Measurements from ENCODE around the gene TAF11L7. TPM values are rescaled to one million over a fixed set of nuclear protein-coding genes. Genes with fewer than 3 reads are reported as not detected.
"Not testable (repeated sequence)": the region's sequence is repeated elsewhere in the genome, so short reads cannot be mapped to it uniquely, and the experiment has no call there.

TAF11L7 gene
- total and polyA plus RNA-seq, 2 of the 13 experiments (the other 11 are each of a cell fraction or from before 2014, with no cell fraction given) = not detected

- POLR2A ChIA-PET; H4K20me1 ChIP-seq (ENCODE audit: insufficient read depth, low read length); DNase-seq (ENCODE audit: low spot score); H3K4me2 ChIP-seq (ENCODE audit: low read depth, low read length); H3K9me3 ChIP-seq (ENCODE audit: low read length); FAIRE-seq; in situ Hi-C loops (cut with HindIII; ENCODE audit: extremely low pct_ligation_motif_present, low pct_unique_long_range_greater_than_20kb); CTCF ChIA-PET (ENCODE audit: low intra/inter-chr PET ratio, low total read pairs); H3K4me1 ChIP-seq (ENCODE audit: insufficient read depth, low read length); H3K27me3 ChIP-seq (ENCODE audit: control insufficient read depth in 1 of 2, insufficient read depth in 2 of 2, low read length in 2 of 2); BruUV-seq (replicated peaks); H3K27ac ChIP-seq (ENCODE audit: extremely low read length, insufficient read depth, low read length); ATAC-seq; H3K79me2 ChIP-seq (ENCODE audit: insufficient read depth, low read length); H3K36me3 ChIP-seq (replicated peaks in 1 of 2; ENCODE audit: control insufficient read depth in 1 of 2, insufficient read depth in 2 of 2, low read length in 2 of 2); H3K4me3 ChIP-seq (replicated peaks in 1 of 3; ENCODE audit: insufficient read depth in 1 of 3, low read depth in 2 of 3, low read length in 3 of 3); H2AFZ ChIP-seq (ENCODE audit: low read length); H3K9ac ChIP-seq (ENCODE audit: insufficient read depth, low read depth, low read length); intact Hi-C loops (cut with micrococcal nuclease; ENCODE audit: unreplicated experiment): not testable (repeated sequence)
- WGBS (ENCODE audit: low lambda C conversion rate) = no CpG with 5 or more reads among the region's 15 CpGs
Observed at GRCh38 chr5:17597728-17598127, 12.2 kb upstream of the TAF11L7 start, which contains the start of gene TAF11L10. TAF11L10 (minus strand) TSS chr5:17597828.

DNA sequence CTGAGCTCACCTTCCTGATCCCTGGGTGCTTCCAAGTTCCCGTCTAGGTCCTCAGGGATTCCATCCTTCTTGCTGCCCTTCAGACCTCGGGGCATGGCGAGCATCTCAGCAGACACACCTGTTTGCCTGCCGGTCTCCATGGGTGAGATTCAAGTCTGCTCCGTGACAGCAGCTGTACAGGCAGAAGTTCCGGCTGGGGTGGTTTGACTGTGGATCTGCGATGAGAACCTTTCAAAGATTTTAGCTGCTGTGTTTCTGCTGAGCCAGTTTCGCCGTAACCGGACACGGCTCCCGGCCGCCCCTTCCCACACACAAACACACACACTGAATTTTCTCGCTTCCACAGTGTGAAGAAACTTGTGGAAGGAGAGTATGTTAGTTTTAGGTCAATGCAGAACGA lies 8.7 kb upstream of the TAF11L7 start, which contains the start of gene TAF11L9:
TAF11L9 (minus strand) TSS at position 140 of the 400 bp plus-strand sequence.
- H3K4me3 ChIP-seq (replicated peaks in 1 of 3; ENCODE audit: insufficient read depth in 1 of 3, low read depth in 2 of 3, low read length in 3 of 3); H3K9me3 ChIP-seq (ENCODE audit: low read length); DNase-seq (ENCODE audit: low spot score); H2AFZ ChIP-seq (ENCODE audit: low read length); H3K36me3 ChIP-seq (replicated peaks in 1 of 2; ENCODE audit: control insufficient read depth in 1 of 2, insufficient read depth in 2 of 2, low read length in 2 of 2); H4K20me1 ChIP-seq (ENCODE audit: insufficient read depth, low read length); H3K9ac ChIP-seq (ENCODE audit: insufficient read depth, low read depth, low read length); POLR2A ChIA-PET; FAIRE-seq; intact Hi-C loops (cut with micrococcal nuclease; ENCODE audit: unreplicated experiment); H3K4me2 ChIP-seq (ENCODE audit: low read depth, low read length); H3K79me2 ChIP-seq (ENCODE audit: insufficient read depth, low read length); CTCF ChIA-PET (ENCODE audit: low intra/inter-chr PET ratio, low total read pairs); H3K27ac ChIP-seq (ENCODE audit: extremely low read length, insufficient read depth, low read length); H3K4me1 ChIP-seq (ENCODE audit: insufficient read depth, low read length); H3K27me3 ChIP-seq (ENCODE audit: control insufficient read depth in 1 of 2, insufficient read depth in 2 of 2, low read length in 2 of 2); ATAC-seq; in situ Hi-C loops (cut with HindIII; ENCODE audit: extremely low pct_ligation_motif_present, low pct_unique_long_range_greater_than_20kb); BruUV-seq (replicated peaks): not testable (repeated sequence)
- WGBS (ENCODE audit: low lambda C conversion rate) = 50% methylated on average over 12 of the region's 15 CpGs

- in situ Hi-C loops (cut with HindIII; ENCODE audit: extremely low pct_ligation_motif_present, low pct_unique_long_range_greater_than_20kb); H3K9ac ChIP-seq (ENCODE audit: insufficient read depth, low read depth, low read length); intact Hi-C loops (cut with micrococcal nuclease; ENCODE audit: unreplicated experiment); H3K4me2 ChIP-seq (ENCODE audit: low read depth, low read length); FAIRE-seq; H3K9me3 ChIP-seq (ENCODE audit: low read length); H3K27me3 ChIP-seq (ENCODE audit: control insufficient read depth in 1 of 2, insufficient read depth in 2 of 2, low read length in 2 of 2); CTCF ChIA-PET (ENCODE audit: low intra/inter-chr PET ratio, low total read pairs); ATAC-seq; POLR2A ChIA-PET; H4K20me1 ChIP-seq (ENCODE audit: insufficient read depth, low read length); H3K36me3 ChIP-seq (replicated peaks in 1 of 2; ENCODE audit: control insufficient read depth in 1 of 2, insufficient read depth in 2 of 2, low read length in 2 of 2); H3K4me3 ChIP-seq (replicated peaks in 1 of 3; ENCODE audit: insufficient read depth in 1 of 3, low read depth in 2 of 3, low read length in 3 of 3); DNase-seq (ENCODE audit: low spot score); H3K79me2 ChIP-seq (ENCODE audit: insufficient read depth, low read length); H3K27ac ChIP-seq (ENCODE audit: extremely low read length, insufficient read depth, low read length); BruUV-seq (replicated peaks); H3K4me1 ChIP-seq (ENCODE audit: insufficient read depth, low read length); H2AFZ ChIP-seq (ENCODE audit: low read length): not testable (repeated sequence)
- WGBS (ENCODE audit: low lambda C conversion rate) = no CpG with 5 or more reads among the region's 16 CpGs
Observed at GRCh38 chr5:17590860-17591259, 5.3 kb upstream of the TAF11L7 start, which contains the start of gene TAF11L8. TAF11L8 (minus strand) TSS chr5:17590960.

Small RNA genes within 50 kb of the gene (small RNA-seq; reads per million reads assigned to genes)
- 0 reads per million in 3 experiments for gene AC233724.3 (ENCODE audit: insufficient read depth in 2 of 3, insufficient read length in 3 of 3, low read depth in 2 of 3, low replicate concordance in 1 of 3)
- 0 reads per million in 3 experiments for gene AC233724.6 (ENCODE audit: insufficient read depth in 2 of 3, insufficient read length in 3 of 3, low read depth in 2 of 3, low replicate concordance in 1 of 3)
- 0 reads per million in 3 experiments for gene AC233724.7 (ENCODE audit: insufficient read depth in 2 of 3, insufficient read length in 3 of 3, low read depth in 2 of 3, low replicate concordance in 1 of 3)

Other genes starting within 250 kb of the TAF11L7 start
- not detected in 2 replicates for gene TAF11L2, start 87.5 kb downstream of the TAF11L7 start, total RNA-seq (2016; rRNA removed; fragmentation: Illumina TruSeq; extraction: Trizol)
- gene TAF11L2, start 87.5 kb downstream of the TAF11L7 start, polyA plus RNA-seq (2011; rRNA removed) = not detected in 2 replicates
- not detected in 2 replicates for gene TAF11L3, start 67.4 kb downstream of the TAF11L7 start, total RNA-seq (2016; rRNA removed; fragmentation: Illumina TruSeq; extraction: Trizol)
- gene TAF11L3, start 67.4 kb downstream of the TAF11L7 start, polyA plus RNA-seq (2011; rRNA removed) = not detected in 2 replicates
- not detected in 2 replicates for gene TAF11L4, start 64.0 kb downstream of the TAF11L7 start, total RNA-seq (2016; rRNA removed; fragmentation: Illumina TruSeq; extraction: Trizol)
- gene TAF11L4, start 64.0 kb downstream of the TAF11L7 start, polyA plus RNA-seq (2011; rRNA removed) = not detected in 2 replicates
- gene TAF11L5, start 60.5 kb downstream of the TAF11L7 start, total RNA-seq (2016; rRNA removed; fragmentation: Illumina TruSeq; extraction: Trizol) = not detected in 2 replicates
- gene TAF11L5, start 60.5 kb downstream of the TAF11L7 start, polyA plus RNA-seq (2011; rRNA removed) = not detected in 2 replicates
- not detected in 2 replicates for gene TAF11L6, start 57.1 kb downstream of the TAF11L7 start, total RNA-seq (2016; rRNA removed; fragmentation: Illumina TruSeq; extraction: Trizol)
- not detected in 2 replicates for gene TAF11L6, start 57.1 kb downstream of the TAF11L7 start, polyA plus RNA-seq (2011; rRNA removed)
- not detected in 2 replicates for gene TAF11L8, start 5.2 kb upstream of the TAF11L7 start, total RNA-seq (2016; rRNA removed; fragmentation: Illumina TruSeq; extraction: Trizol)
- gene TAF11L8, start 5.2 kb upstream of the TAF11L7 start, polyA plus RNA-seq (2011; rRNA removed) = not detected in 2 replicates
- gene TAF11L9, start 8.6 kb upstream of the TAF11L7 start, total RNA-seq (2016; rRNA removed; fragmentation: Illumina TruSeq; extraction: Trizol) = not detected in 2 replicates
- not detected in 2 replicates for gene TAF11L9, start 8.6 kb upstream of the TAF11L7 start, polyA plus RNA-seq (2011; rRNA removed)
- gene TAF11L10, start 12.1 kb upstream of the TAF11L7 start, total RNA-seq (2016; rRNA removed; fragmentation: Illumina TruSeq; extraction: Trizol) = not detected in 2 replicates
- gene TAF11L10, start 12.1 kb upstream of the TAF11L7 start, polyA plus RNA-seq (2011; rRNA removed) = not detected in 2 replicates
- not detected in 2 replicates for gene TAF11L11, start 18.4 kb upstream of the TAF11L7 start, total RNA-seq (2016; rRNA removed; fragmentation: Illumina TruSeq; extraction: Trizol)
- gene TAF11L11, start 18.4 kb upstream of the TAF11L7 start, polyA plus RNA-seq (2011; rRNA removed) = not detected in 2 replicates
- not detected in 2 replicates for gene TAF11L12, start 24.6 kb upstream of the TAF11L7 start, total RNA-seq (2016; rRNA removed; fragmentation: Illumina TruSeq; extraction: Trizol)
- gene TAF11L12, start 24.6 kb upstream of the TAF11L7 start, polyA plus RNA-seq (2011; rRNA removed) = not detected in 2 replicates
- gene TAF11L13, start 46.3 kb upstream of the TAF11L7 start, total RNA-seq (2016; rRNA removed; fragmentation: Illumina TruSeq; extraction: Trizol) = not detected in 2 replicates
- gene TAF11L13, start 46.3 kb upstream of the TAF11L7 start, polyA plus RNA-seq (2011; rRNA removed) = not detected in 2 replicates
- not detected in 2 replicates for gene TAF11L14, start 48.7 kb upstream of the TAF11L7 start, total RNA-seq (2016; rRNA removed; fragmentation: Illumina TruSeq; extraction: Trizol)
- not detected in 2 replicates for gene TAF11L14, start 48.7 kb upstream of the TAF11L7 start, polyA plus RNA-seq (2011; rRNA removed)

Measured in HepG2 (cell line).